HepG2 (cell line): Measurements from ENCODE around the gene CUTC. TPM values are rescaled to one million over a fixed set of nuclear protein-coding genes. Genes with fewer than 3 reads are reported as not detected.
A peak's percentile ranks its signal among the peaks of the same experiment; 100 is the strongest.

Source experiments
- ASH2L ChIP-seq: fragments of 300-600, 200-600 bp; sonication (generic); IDR thresholded peaks from 2 replicates; pipeline ENCODE4 v1.7.0; 2017; ENCODE audit warnings: low read depth, mild to moderate bottlenecking, moderate library complexity, mixed read lengths, low read length; ENCODE audit not compliant: insufficient read length
- BORCS8-MEF2B ChIP-seq: sonication (generic); formaldehyde crosslinking; IDR thresholded peaks from 2 replicates; pipeline ENCODE4 v1.8.0; 2022; ENCODE audit warnings: mild to moderate bottlenecking, missing genetic modification reagents
- CEBPG ChIP-seq: IDR thresholded peaks from 2 replicates; pipeline ENCODE4 v1.6.1; 2016
- ELF4 ChIP-seq: sonication (generic); formaldehyde crosslinking; IDR thresholded peaks from 2 replicates; pipeline ENCODE4 v1.5.0; 2020; ENCODE audit warnings: missing genetic modification reagents, mild to moderate bottlenecking, moderate library complexity, borderline replicate concordance
- EZH2 ChIP-seq: conservative IDR thresholded peaks from 2 replicates; pipeline ENCODE4 v1.6.1; 2012; ENCODE audit warnings: mild to moderate bottlenecking, low read depth, low read length, moderate library complexity
- GABPB1 ChIP-seq: IDR thresholded peaks from 2 replicates; pipeline ENCODE4 v1.6.1; 2016; ENCODE audit warnings: mild to moderate bottlenecking, missing genetic modification reagents, moderate library complexity, missing compliant biosample characterization
- IKZF4 ChIP-seq: sonication (generic); formaldehyde crosslinking; IDR thresholded peaks from 2 replicates; pipeline ENCODE4 v1.5.1; 2020; ENCODE audit warnings: borderline replicate concordance, mild to moderate bottlenecking, low read depth, missing genetic modification reagents; ENCODE audit errors: not compliant biosample characterization
- KMT2A ChIP-seq: sonication (generic); formaldehyde crosslinking; IDR thresholded peaks from 2 replicates; pipeline ENCODE4 v1.4.0; 2020; ENCODE audit warnings: missing genetic modification reagents
- MAZ ChIP-seq, 2 experiments: sonication (generic) in 1 of 2; formaldehyde crosslinking in 1 of 2; IDR thresholded peaks; 2 replicates each; pipeline versions ENCODE4 v1.5.0 to v1.6.1; 2012 to 2020; ENCODE audit warnings: low read depth in 2 of 2, mild to moderate bottlenecking in 2 of 2, borderline replicate concordance in 1 of 2, improper control_type of control experiment in 1 of 2, low read length in 1 of 2, missing genetic modification reagents in 1 of 2, moderate library complexity in 1 of 2
- MLLT10 ChIP-seq: sonication (generic); formaldehyde crosslinking; IDR thresholded peaks from 2 replicates; pipeline ENCODE4 v1.4.0; 2020; ENCODE audit warnings: missing genetic modification reagents
- NCOA2 ChIP-seq: sonication (generic); formaldehyde crosslinking; IDR thresholded peaks from 2 replicates; pipeline ENCODE4 v1.8.0; 2022; ENCODE audit warnings: inconsistent platforms
- PRMT3 ChIP-seq: sonication (generic); formaldehyde crosslinking; IDR thresholded peaks from 2 replicates; pipeline ENCODE4 v1.8.1; 2022; ENCODE audit warnings: low read depth, mild to moderate bottlenecking, moderate library complexity, missing genetic modification reagents, borderline replicate concordance
- RBAK ChIP-seq: sonication (generic); formaldehyde crosslinking; IDR thresholded peaks from 2 replicates; pipeline ENCODE4 v1.5.1; 2020; ENCODE audit warnings: mild to moderate bottlenecking, missing genetic modification reagents
- RFX5 ChIP-seq: IDR thresholded peaks from 2 replicates; pipeline ENCODE4 v1.6.1; 2011; ENCODE audit warnings: low read depth, low read length, improper control_type of control experiment
- SMAD1 ChIP-seq: sonication (generic); formaldehyde crosslinking; IDR thresholded peaks from 2 replicates; pipeline ENCODE4 v1.4.0; 2020; ENCODE audit warnings: missing genetic modification reagents, low read depth, mild to moderate bottlenecking, borderline replicate concordance
- ZNF24 ChIP-seq: fragments of 450-650 bp; IDR thresholded peaks from 2 replicates; pipeline ENCODE4 v1.6.1; 2017; ENCODE audit warnings: antibody characterized with exemption, mild to moderate bottlenecking
- ZNF549 ChIP-seq: sonication (generic); formaldehyde crosslinking; IDR thresholded peaks from 2 replicates; pipeline ENCODE4 v1.5.0; 2020; ENCODE audit warnings: missing genetic modification reagents
- ZNF564 ChIP-seq: sonication (generic); formaldehyde crosslinking; IDR thresholded peaks from 2 replicates; pipeline ENCODE4 v1.8.1; 2023; ENCODE audit warnings: mild to moderate bottlenecking, missing genetic modification reagents
- ZNF572 ChIP-seq: sonication (generic); formaldehyde crosslinking; IDR thresholded peaks from 2 replicates; pipeline ENCODE4 v1.5.1; 2020; ENCODE audit warnings: mild to moderate bottlenecking, missing genetic modification reagents
- ZNF616 ChIP-seq: sonication (generic); formaldehyde crosslinking; IDR thresholded peaks from 2 replicates; pipeline ENCODE4 v1.5.0; 2020; ENCODE audit warnings: low read depth, mild to moderate bottlenecking, missing genetic modification reagents
- ZNF7 ChIP-seq: IDR thresholded peaks from 2 replicates; pipeline ENCODE4 v1.6.1; 2016; ENCODE audit warnings: missing biosample characterization, missing genetic modification reagents
- ZNF709 ChIP-seq: sonication (generic); formaldehyde crosslinking; IDR thresholded peaks from 2 replicates; pipeline ENCODE4 v1.5.0; 2020; ENCODE audit warnings: mild to moderate bottlenecking, missing genetic modification reagents
- ZNF83 ChIP-seq: sonication (generic); formaldehyde crosslinking; IDR thresholded peaks from 2 replicates; pipeline ENCODE4 v1.4.0; 2020; ENCODE audit warnings: missing genetic modification reagents, mild to moderate bottlenecking, borderline replicate concordance
- ZNF839 ChIP-seq: sonication (generic); formaldehyde crosslinking; IDR thresholded peaks from 2 replicates; pipeline ENCODE4 v1.4.0; 2020; ENCODE audit warnings: missing genetic modification reagents, mild to moderate bottlenecking, borderline replicate concordance
- ZSCAN30 ChIP-seq: sonication (generic); formaldehyde crosslinking; IDR thresholded peaks from 2 replicates; pipeline ENCODE4 v1.5.0; 2020; ENCODE audit warnings: mild to moderate bottlenecking, missing genetic modification reagents
- ZZZ3 ChIP-seq: sonication (generic); formaldehyde crosslinking; IDR thresholded peaks from 2 replicates; pipeline ENCODE4 v1.4.0; 2020; ENCODE audit warnings: missing genetic modification reagents, mild to moderate bottlenecking, borderline replicate concordance
- polyA plus RNA-seq, 8 experiments: library from polyadenylated mRNA; depleted of rRNA in 3 of 8; stranded (reverse) in 7 of 8; unstranded in 1 of 8; fragments of >200 nt; fragmentation: Illumina TruSeq in 4 of 8; extraction: Trizol in 4 of 8; gene quantifications; 2 replicates each; pipeline versions ENCODE4 v1.2.1 to v1.2.3, GENCODE V29; 2011 to 2016; ENCODE audit warnings: low read depth in 4 of 8, missing spikeins in 1 of 8, mixed read lengths in 1 of 8; ENCODE audit not compliant: insufficient read depth in 1 of 8
- total RNA-seq, 5 experiments: library from RNA; depleted of rRNA; stranded (reverse); fragments of >200 nt; fragmentation: Illumina TruSeq; extraction: Trizol; gene quantifications; 2 replicates each; pipeline ENCODE4 v1.2.3, GENCODE V29; 2016; ENCODE audit warnings: low read depth in 1 of 5
- TF ChIP-seq, protein P1 (sequence below): fragments of 450-650 bp; IDR thresholded peaks from 2 replicates; pipeline ENCODE4 v1.6.1; 2017
- TF ChIP-seq, protein P2 (sequence below): sonication (generic); formaldehyde crosslinking; IDR thresholded peaks from 2 replicates; pipeline ENCODE4 v1.5.0; 2020; ENCODE audit warnings: mild to moderate bottlenecking, low read depth, missing genetic modification reagents, borderline replicate concordance
- TF ChIP-seq, protein P3 (sequence below): sonication (generic); formaldehyde crosslinking; IDR thresholded peaks from 2 replicates; pipeline ENCODE4 v1.5.0; 2020; ENCODE audit warnings: missing genetic modification reagents

Gene CUTC
- total and polyA plus RNA-seq, 2 of the 13 experiments (the other 11 are each of a cell fraction or from before 2014, with no cell fraction given) = 22.3 to 25.8 TPM

DNA sequence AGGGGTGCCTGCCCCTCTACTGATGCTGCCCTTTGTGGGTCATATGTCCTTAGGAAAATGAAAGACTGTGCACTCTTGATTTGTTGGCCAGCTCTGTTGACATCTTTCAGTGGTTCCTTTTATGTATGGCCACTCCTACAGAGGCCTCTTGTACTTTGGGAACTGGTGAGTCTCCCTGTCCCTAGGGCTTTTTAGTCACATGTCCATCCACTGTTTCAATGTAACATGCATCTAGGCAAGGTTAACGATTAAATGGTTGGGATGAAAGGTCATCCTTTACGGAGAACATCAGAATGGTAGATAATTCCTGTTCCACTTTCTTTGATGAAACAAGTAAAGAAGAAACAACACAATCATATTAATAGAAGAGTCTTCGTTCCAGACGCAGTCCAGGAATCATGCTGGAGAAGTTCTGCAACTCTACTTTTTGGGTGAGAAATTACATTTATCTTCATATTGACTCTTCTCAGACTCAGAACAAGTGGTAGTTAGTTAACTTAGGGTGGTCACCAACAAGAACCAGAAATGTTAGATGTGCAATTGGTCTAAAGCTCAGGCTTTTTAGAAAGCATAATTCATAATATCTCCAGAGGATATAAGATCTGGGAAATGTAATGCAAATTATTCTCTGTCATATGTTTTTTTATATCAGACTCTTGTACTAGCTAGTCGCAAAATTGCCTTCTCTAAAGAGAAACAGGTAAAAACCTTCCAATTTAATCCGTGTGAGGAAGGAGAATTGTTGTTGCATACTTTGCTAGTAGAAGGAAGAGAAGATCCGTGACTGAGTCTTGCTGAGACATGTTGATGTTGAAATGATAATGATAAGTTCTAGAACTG, 50.6 kb downstream of the CUTC start, which contains the start of gene ABCC2 (continued):
- TF ChIP-seq, protein P1, sequence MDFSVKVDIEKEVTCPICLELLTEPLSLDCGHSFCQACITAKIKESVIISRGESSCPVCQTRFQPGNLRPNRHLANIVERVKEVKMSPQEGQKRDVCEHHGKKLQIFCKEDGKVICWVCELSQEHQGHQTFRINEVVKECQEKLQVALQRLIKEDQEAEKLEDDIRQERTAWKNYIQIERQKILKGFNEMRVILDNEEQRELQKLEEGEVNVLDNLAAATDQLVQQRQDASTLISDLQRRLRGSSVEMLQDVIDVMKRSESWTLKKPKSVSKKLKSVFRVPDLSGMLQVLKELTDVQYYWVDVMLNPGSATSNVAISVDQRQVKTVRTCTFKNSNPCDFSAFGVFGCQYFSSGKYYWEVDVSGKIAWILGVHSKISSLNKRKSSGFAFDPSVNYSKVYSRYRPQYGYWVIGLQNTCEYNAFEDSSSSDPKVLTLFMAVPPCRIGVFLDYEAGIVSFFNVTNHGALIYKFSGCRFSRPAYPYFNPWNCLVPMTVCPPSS = no peak
- TF ChIP-seq EZH2 (no peak), IKZF4 (CRISPR knock-in tag) (no peak), CEBPG (CRISPR knock-in tag) (peak; percentile 54), RFX5 (no peak), PRMT3 (no peak), ZNF83 (CRISPR knock-in tag) (no peak), ZNF549 (CRISPR knock-in tag) (no peak), SMAD1 (CRISPR knock-in tag) (no peak), MAZ (IDR thresholded peaks at IDR 0.05; ENCODE audit: borderline replicate concordance, low read depth, low read length) (no peak), MAZ (CRISPR knock-in tag; IDR thresholded peaks at IDR 0.05; ENCODE audit: low read depth) (no peak), ZNF564 (CRISPR knock-in tag) (no peak), NCOA2 (CRISPR knock-in tag) (peak; percentile 85), RBAK (CRISPR knock-in tag) (no peak), ZNF616 (CRISPR knock-in tag) (no peak), ZNF24 (no peak), ZZZ3 (no peak), MLLT10 (CRISPR knock-in tag) (0 out of 2 replicates have a peak, but pooled peaks have one; percentile 13), ZNF839 (CRISPR knock-in tag) (no peak), ELF4 (CRISPR knock-in tag) (no peak), ZNF572 (CRISPR knock-in tag) (no peak), ASH2L (peak; percentile 57), GABPB1 (CRISPR knock-in tag) (no peak), ZSCAN30 (CRISPR knock-in tag) (no peak), KMT2A (no peak), ZNF709 (CRISPR knock-in tag) (no peak), ZNF7 (CRISPR knock-in tag) (no peak), BORCS8-MEF2B (CRISPR knock-in tag) (no peak)
- TF ChIP-seq, protein P2, sequence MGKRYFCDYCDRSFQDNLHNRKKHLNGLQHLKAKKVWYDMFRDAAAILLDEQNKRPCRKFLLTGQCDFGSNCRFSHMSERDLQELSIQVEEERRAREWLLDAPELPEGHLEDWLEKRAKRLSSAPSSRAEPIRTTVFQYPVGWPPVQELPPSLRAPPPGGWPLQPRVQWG (CRISPR knock-in tag) = no peak
- TF ChIP-seq, protein P3, sequence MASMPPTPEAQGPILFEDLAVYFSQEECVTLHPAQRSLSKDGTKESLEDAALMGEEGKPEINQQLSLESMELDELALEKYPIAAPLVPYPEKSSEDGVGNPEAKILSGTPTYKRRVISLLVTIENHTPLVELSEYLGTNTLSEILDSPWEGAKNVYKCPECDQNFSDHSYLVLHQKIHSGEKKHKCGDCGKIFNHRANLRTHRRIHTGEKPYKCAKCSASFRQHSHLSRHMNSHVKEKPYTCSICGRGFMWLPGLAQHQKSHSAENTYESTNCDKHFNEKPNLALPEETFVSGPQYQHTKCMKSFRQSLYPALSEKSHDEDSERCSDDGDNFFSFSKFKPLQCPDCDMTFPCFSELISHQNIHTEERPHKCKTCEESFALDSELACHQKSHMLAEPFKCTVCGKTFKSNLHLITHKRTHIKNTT = no peak
